ENCODE data around the gene PIEZO1. TPM values are rescaled to one million over a fixed set of nuclear protein-coding genes. Genes with fewer than 3 reads are reported as not detected.

Gene PIEZO1
- total RNA-seq, 2 experiments from 2014 or later: 105 to 126 TPM

- intact Hi-C loops (cut with DNase I, micrococcal nuclease): no loop called here
- ChIA-PET CTCF (interaction anchor here (0.8 kb wide), 1 partner anchor 77 kb away, joined by 3 read pairs; no protein-coding TSS in a partner anchor), POLR2A (no interaction called here)
- ATAC-seq: no peak
- H3K27me3 Mint-ChIP-seq: no peaks in the 10 kb centered on the region
- no peaks in the 10 kb centered on the region for H3K4me1 Mint-ChIP-seq
- peaks cover 27% of the 10 kb centered on the region for H3K36me3 Mint-ChIP-seq (ENCODE audit: low read depth)
- DNase-seq: no peak
- no peak overlapping the region for H3K27ac Mint-ChIP-seq
- H3K4me3 Mint-ChIP-seq: no peak overlapping the region
- H3K9me3 Mint-ChIP-seq (ENCODE audit: low read depth): no peaks in the 10 kb centered on the region
These were observed 62.9 kb downstream of the PIEZO1 start for GRCh38 chr16:88721815-88722755.

- intact Hi-C loops (cut with DNase I, micrococcal nuclease): no loop called here
- H3K4me3 Mint-ChIP-seq: no peak overlapping the region
- no peak overlapping the region for H3K27ac Mint-ChIP-seq
- ChIA-PET CTCF (no interaction called here), POLR2A (no interaction called here)
- H3K4me1 Mint-ChIP-seq: no peaks in the 10 kb centered on the region
- H3K36me3 Mint-ChIP-seq (ENCODE audit: low read depth): peaks cover 27% of the 10 kb centered on the region
- ATAC-seq (no peak), DNase-seq (no peak)
- no peaks in the 10 kb centered on the region for H3K27me3 Mint-ChIP-seq
- no peaks in the 10 kb centered on the region for H3K9me3 Mint-ChIP-seq (ENCODE audit: low read depth)
These were observed 63.8 kb downstream of the PIEZO1 start for GRCh38 chr16:88721236-88721635.

- Mint-ChIP-seq H3K4me3 (no peak overlapping the region), H3K27me3 (no peaks in the 10 kb centered on the region), H3K4me1 (no peaks in the 10 kb centered on the region), H3K27ac (no peak overlapping the region), H3K36me3 (ENCODE audit: low read depth) (peaks cover 25% of the 10 kb centered on the region), H3K9me3 (ENCODE audit: low read depth) (no peaks in the 10 kb centered on the region)
- no peak for ATAC-seq
- ChIA-PET POLR2A (no interaction called here), CTCF (no interaction called here)
- DNase-seq: no peak
- intact Hi-C loops (cut with DNase I, micrococcal nuclease): no loop called here
These were observed 64.5 kb downstream of the PIEZO1 start for GRCh38 chr16:88720396-88720970.

- ChIA-PET POLR2A (no interaction called here), CTCF (no interaction called here)
- Mint-ChIP-seq H3K4me1 (no peaks in the 10 kb centered on the region), H3K4me3 (no peak overlapping the region), H3K9me3 (ENCODE audit: low read depth) (no peaks in the 10 kb centered on the region), H3K36me3 (ENCODE audit: low read depth) (peaks cover 25% of the 10 kb centered on the region), H3K27me3 (no peaks in the 10 kb centered on the region), H3K27ac (no peak overlapping the region)
- DNase-seq (no peak), ATAC-seq (no peak)
- intact Hi-C loops (cut with DNase I, micrococcal nuclease): no loop called here
These were observed 65.1 kb downstream of the PIEZO1 start for GRCh38 chr16:88719933-88720296.

GRCh38 chr16:88719267-88719932 lies 65.6 kb downstream of the PIEZO1 start:
- ChIA-PET CTCF (no interaction called here), POLR2A (no interaction called here)
- peaks cover 25% of the 10 kb centered on the region for H3K36me3 Mint-ChIP-seq (ENCODE audit: low read depth)
- H3K9me3 Mint-ChIP-seq (ENCODE audit: low read depth): no peaks in the 10 kb centered on the region
- no peak for ATAC-seq
- intact Hi-C loops (cut with DNase I, micrococcal nuclease): no loop called here
- no peak overlapping the region for H3K4me3 Mint-ChIP-seq
- H3K27me3 Mint-ChIP-seq: no peaks in the 10 kb centered on the region
- H3K27ac Mint-ChIP-seq: no peak overlapping the region
- no peak for DNase-seq
- H3K4me1 Mint-ChIP-seq: no peaks in the 10 kb centered on the region

GRCh38 chr16:88718178-88718577 lies 66.8 kb downstream of the PIEZO1 start:
- Mint-ChIP-seq H3K9me3 (ENCODE audit: low read depth) (no peaks in the 10 kb centered on the region), H3K27ac (no peak overlapping the region), H3K4me1 (no peaks in the 10 kb centered on the region), H3K27me3 (no peaks in the 10 kb centered on the region), H3K4me3 (no peak overlapping the region), H3K36me3 (ENCODE audit: low read depth) (peaks cover 25% of the 10 kb centered on the region)
- CTCF ChIA-PET: no interaction called here
- ATAC-seq (no peak), DNase-seq (no peak)
- POLR2A ChIA-PET: no interaction called here
- intact Hi-C loops (cut with DNase I, micrococcal nuclease): no loop called here

- H3K4me1 Mint-ChIP-seq: no peaks in the 10 kb centered on the region
- intact Hi-C loops (cut with DNase I, micrococcal nuclease): no loop called here
- POLR2A ChIA-PET: no interaction called here
- no peak for ATAC-seq
- H3K9me3 Mint-ChIP-seq (ENCODE audit: low read depth): no peaks in the 10 kb centered on the region
- CTCF ChIA-PET: interaction anchor here (1.1 to 1.2 kb wide), 2 partner anchors 9 to 29 kb away, joined by 4 to 5 read pairs; no protein-coding TSS in a partner anchor
- H3K27me3 Mint-ChIP-seq: no peaks in the 10 kb centered on the region
- H3K36me3 Mint-ChIP-seq (ENCODE audit: low read depth): peaks cover 22% of the 10 kb centered on the region
- no peak overlapping the region for H3K27ac Mint-ChIP-seq
- no peak overlapping the region for H3K4me3 Mint-ChIP-seq
- no peak for DNase-seq
These were observed 68.4 kb downstream of the PIEZO1 start for GRCh38 chr16:88716601-88717001.

GRCh38 chr16:88716201-88716600 lies 68.8 kb downstream of the PIEZO1 start:
- H3K4me3 Mint-ChIP-seq: no peak overlapping the region
- no peaks in the 10 kb centered on the region for H3K4me1 Mint-ChIP-seq
- no peaks in the 10 kb centered on the region for H3K9me3 Mint-ChIP-seq (ENCODE audit: low read depth)
- H3K27ac Mint-ChIP-seq: no peak overlapping the region
- intact Hi-C loops (cut with DNase I, micrococcal nuclease): no loop called here
- H3K36me3 Mint-ChIP-seq (ENCODE audit: low read depth): peaks cover 22% of the 10 kb centered on the region
- ATAC-seq: no peak
- ChIA-PET POLR2A (interaction anchor here (0.6 kb wide), 1 partner anchor 16 kb away, joined by 3 read pairs; no protein-coding TSS in a partner anchor), CTCF (interaction anchor here (0.7 to 1.2 kb wide), 3 partner anchors 8 to 29 kb away, joined by 3 to 5 read pairs (median 4); no protein-coding TSS in a partner anchor)
- no peaks in the 10 kb centered on the region for H3K27me3 Mint-ChIP-seq
- DNase-seq: no peak

- ChIA-PET POLR2A (interaction anchor here (0.6 kb wide), 1 partner anchor 15 kb away, joined by 3 read pairs; no protein-coding TSS in a partner anchor), CTCF (interaction anchor here (0.7 to 1.1 kb wide), 2 partner anchors 19 to 30 kb away, joined by 3 to 5 read pairs; no protein-coding TSS in a partner anchor)
- Mint-ChIP-seq H3K4me1 (no peaks in the 10 kb centered on the region), H3K36me3 (ENCODE audit: low read depth) (peaks cover 19% of the 10 kb centered on the region), H3K27ac (no peak overlapping the region), H3K4me3 (no peak overlapping the region), H3K27me3 (no peaks in the 10 kb centered on the region), H3K9me3 (ENCODE audit: low read depth) (no peaks in the 10 kb centered on the region)
- intact Hi-C loops (cut with DNase I, micrococcal nuclease): no loop called here
- ATAC-seq: no peak
- no peak for DNase-seq
These were observed 69.5 kb downstream of the PIEZO1 start for GRCh38 chr16:88715312-88716190.

- no peak overlapping the region for H3K4me3 Mint-ChIP-seq
- no peak for DNase-seq
- intact Hi-C loops (cut with DNase I, micrococcal nuclease): no loop called here
- H3K36me3 Mint-ChIP-seq (ENCODE audit: low read depth): peaks cover 15% of the 10 kb centered on the region
- no peaks in the 10 kb centered on the region for H3K9me3 Mint-ChIP-seq (ENCODE audit: low read depth)
- CTCF ChIA-PET: no interaction called here
- peak; percentile 11 for ATAC-seq
- no peaks in the 10 kb centered on the region for H3K4me1 Mint-ChIP-seq
- no peaks in the 10 kb centered on the region for H3K27me3 Mint-ChIP-seq
- H3K27ac Mint-ChIP-seq: no peak overlapping the region
- POLR2A ChIA-PET: no interaction called here
These were observed 70.4 kb downstream of the PIEZO1 start for GRCh38 chr16:88714420-88715302.

Measured in activated CD4-positive, alpha-beta T cell treated with anti-CD3 and anti-CD28 coated beads for 36 hours (primary cell).